NCI-H1048 (cell line): ENCODE measurements around the gene LURAP1L.
A peak's percentile ranks its signal among the peaks of the same experiment; 100 is the strongest.

ENCODE experiments used
- DNase-seq: peaks from one replicate; lab custom pipeline; 2025; lab: John Stamatoyannopoulos, UW

Gene LURAP1L

GRCh38 chr9:12813533-12813932 lies 38.7 kb downstream of the LURAP1L start:
- no peak for DNase-seq

GRCh38 chr9:12813960-12814876 lies 39.4 kb downstream of the LURAP1L start:
- DNase-seq = peak; percentile 32

- DNase-seq = no peak
Observed at GRCh38 chr9:12814877-12815237, 40.0 kb downstream of the LURAP1L start.

GRCh38 chr9:12815888-12816287 lies 41.1 kb downstream of the LURAP1L start:
- no peak for DNase-seq

- no peak for DNase-seq
Observed at GRCh38 chr9:12816656-12817101, 41.9 kb downstream of the LURAP1L start.

GRCh38 chr9:12817702-12818101 lies 42.9 kb downstream of the LURAP1L start:
- DNase-seq = no peak

GRCh38 chr9:12818431-12819000 lies 43.7 kb downstream of the LURAP1L start:
- no peak for DNase-seq

- DNase-seq = no peak
Observed at GRCh38 chr9:12819436-12820185, 44.8 kb downstream of the LURAP1L start.

GRCh38 chr9:12822111-12822510 lies 47.3 kb downstream of the LURAP1L start:
- DNase-seq = no peak

GRCh38 chr9:12826924-12827565 lies 52.2 kb downstream of the LURAP1L start:
- no peak for DNase-seq

GRCh38 chr9:12833701-12834100 lies 58.9 kb downstream of the LURAP1L start:
- no peak for DNase-seq

GRCh38 chr9:12838546-12838945 lies 63.7 kb downstream of the LURAP1L start:
- no peak for DNase-seq

- DNase-seq = no peak
Observed at GRCh38 chr9:12843735-12844134, 68.9 kb downstream of the LURAP1L start.

- DNase-seq = no peak
Observed at GRCh38 chr9:12846035-12846434, 71.2 kb downstream of the LURAP1L start.

GRCh38 chr9:12847561-12847960 lies 72.7 kb downstream of the LURAP1L start:
- no peak for DNase-seq

GRCh38 chr9:12849486-12850003 lies 74.7 kb downstream of the LURAP1L start:
- no peak for DNase-seq

GRCh38 chr9:12851341-12852090 lies 76.7 kb downstream of the LURAP1L start:
- no peak for DNase-seq

GRCh38 chr9:12853051-12853450 lies 78.2 kb downstream of the LURAP1L start:
- DNase-seq = no peak

GRCh38 chr9:12854221-12854620 lies 79.4 kb downstream of the LURAP1L start:
- DNase-seq = no peak

- no peak for DNase-seq
Observed at GRCh38 chr9:12855066-12855465, 80.2 kb downstream of the LURAP1L start.

GRCh38 chr9:12856603-12857002 lies 81.8 kb downstream of the LURAP1L start:
- no peak for DNase-seq
